ENCODE measurements around the gene UVRAG. TPM values are rescaled to one million over a fixed set of nuclear protein-coding genes. Genes with fewer than 3 reads are reported as not detected.

UVRAG gene
- total RNA-seq, 3 donors from 2014 or later (not counting 1 experiment from before 2014, with no cell fraction given), result 39.9 to 52.5 (median 41.4) TPM

- no CpG with 5 or more reads among the region's 2 CpGs for WGBS (ENCODE audit: insufficient coverage)
These were observed 44.6 kb downstream of the UVRAG start for GRCh38 chr11:75859614-75860013.

DNA sequence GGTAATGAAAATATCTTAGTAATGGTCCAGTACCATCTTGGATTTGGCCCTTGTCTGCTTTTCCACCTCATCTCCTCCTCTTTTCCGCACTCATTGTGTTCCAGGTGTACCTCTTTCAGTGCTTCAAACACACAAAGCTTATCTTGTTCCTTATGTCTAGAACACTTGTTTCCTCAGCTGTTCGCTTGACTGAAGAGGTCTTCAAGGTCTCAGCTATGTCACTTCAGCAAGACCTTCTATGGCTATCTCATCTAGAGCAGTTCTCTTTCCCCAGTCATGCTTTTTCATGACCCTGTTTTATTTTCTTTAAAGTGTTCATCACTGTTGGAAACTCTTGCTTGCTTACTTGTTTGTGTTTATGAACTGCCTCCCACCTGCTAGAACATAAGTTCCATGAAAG is 47.4 kb downstream of the UVRAG start:
- ATAC-seq (no peak), DNase-seq (no peak)
- no peaks in the 10 kb centered on the region for H3K27me3 ChIP-seq (ENCODE audit: control insufficient read depth, insufficient read depth, low read length)
- WGBS (ENCODE audit: insufficient coverage), result 93% methylated on average over 2 of the region's 2 CpGs
- TF ChIP-seq CTCF (IDR thresholded peaks at IDR 0.05), result no peak
- peaks cover 7% of the 10 kb centered on the region for H3K4me1 ChIP-seq (ENCODE audit: control insufficient read depth, insufficient read depth, low read length)
- H3K4me3 ChIP-seq (ENCODE audit: low read length), result no peak overlapping the region
- intact Hi-C loops (cut with micrococcal nuclease), result no loop called here
- no peak overlapping the region for H3K27ac ChIP-seq (ENCODE audit: low read length)
- Mint-ChIP-seq H3K4me1 (peaks cover 15 to 32% of the 10 kb centered on the region in 2 donors), H3K27me3 (ENCODE audit: low read depth in 2 of 2) (no peaks in the 10 kb centered on the region), H3K9me3 (no peaks in the 10 kb centered on the region), H3K4me3 (no peak overlapping the region), H3K36me3 (no peaks in the 10 kb centered on the region), H3K27ac (peak overlapping the region in 1 of 2 donors; percentile 15)
- H3K36me3 ChIP-seq (ENCODE audit: control insufficient read depth, insufficient read depth, low read length), result no peaks in the 10 kb centered on the region
- H3K9me3 ChIP-seq (ENCODE audit: control insufficient read depth, insufficient read depth, low read length), result no peaks in the 10 kb centered on the region

More at GRCh38 chr11:75859614-75860013, 44.6 kb downstream of the UVRAG start:
- H3K36me3 ChIP-seq (ENCODE audit: control insufficient read depth, insufficient read depth, low read length), result no peaks in the 10 kb centered on the region
- peaks cover 9% of the 10 kb centered on the region for H3K4me1 ChIP-seq (ENCODE audit: control insufficient read depth, insufficient read depth, low read length)
- Mint-ChIP-seq H3K36me3 (no peaks in the 10 kb centered on the region), H3K9me3 (no peaks in the 10 kb centered on the region), H3K27me3 (ENCODE audit: low read depth in 2 of 2) (no peaks in the 10 kb centered on the region), H3K4me1 (peaks cover 24 to 50% of the 10 kb centered on the region in 2 donors), H3K27ac (peak overlapping the region in 1 of 2 donors; percentile 41), H3K4me3 (no peak overlapping the region)
- DNase-seq, result no peak
- H3K9me3 ChIP-seq (ENCODE audit: control insufficient read depth, insufficient read depth, low read length), result no peaks in the 10 kb centered on the region
- H3K27ac ChIP-seq (ENCODE audit: low read length), result no peak overlapping the region
- no peaks in the 10 kb centered on the region for H3K27me3 ChIP-seq (ENCODE audit: control insufficient read depth, insufficient read depth, low read length)
- intact Hi-C loops (cut with micrococcal nuclease), result loop anchor here (5.0 kb wide), 1 partner anchor 37 kb away; no protein-coding TSS in a partner anchor
- ATAC-seq, result no peak
- no peak overlapping the region for H3K4me3 ChIP-seq (ENCODE audit: low read length)
- no peak for TF ChIP-seq CTCF (IDR thresholded peaks at IDR 0.05)

DNA sequence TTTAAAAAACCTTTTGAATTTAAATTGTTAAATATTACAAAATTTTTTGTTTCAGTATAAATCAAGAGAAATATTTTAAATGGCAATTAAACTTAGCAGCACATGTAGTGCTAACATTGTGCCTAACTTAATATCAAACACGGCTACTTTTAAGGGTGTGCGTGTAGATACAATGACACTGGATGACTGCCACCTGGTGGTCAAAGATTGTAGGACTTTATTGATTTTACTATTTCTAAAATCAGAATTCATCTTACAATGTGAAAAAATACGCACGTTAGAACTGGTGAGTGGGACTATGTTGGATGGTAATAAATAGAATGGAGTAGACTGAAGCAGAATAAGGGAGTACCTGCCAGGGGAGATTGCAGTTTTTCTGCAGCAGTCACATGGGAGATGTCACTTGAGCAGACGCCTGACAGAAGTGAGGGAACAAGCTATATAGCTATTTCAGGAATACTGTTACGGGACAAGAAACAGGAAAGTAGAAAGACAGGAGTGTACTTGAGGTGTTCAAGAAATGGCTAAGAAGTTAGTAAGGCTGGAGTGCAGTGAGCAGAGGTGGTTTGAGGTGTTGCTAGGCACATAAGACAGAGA is 52.9 kb downstream of the UVRAG start:
- Histone ChIP-seq H3K4me3 (ENCODE audit: low read length) (no peak overlapping the region), H3K36me3 (ENCODE audit: control insufficient read depth, insufficient read depth, low read length) (no peaks in the 10 kb centered on the region), H3K4me1 (ENCODE audit: control insufficient read depth, insufficient read depth, low read length) (no peaks in the 10 kb centered on the region), H3K27ac (ENCODE audit: low read length) (no peak overlapping the region), H3K27me3 (ENCODE audit: control insufficient read depth, insufficient read depth, low read length) (no peaks in the 10 kb centered on the region), H3K9me3 (ENCODE audit: control insufficient read depth, insufficient read depth, low read length) (no peaks in the 10 kb centered on the region)
- Mint-ChIP-seq H3K27me3 (ENCODE audit: low read depth in 2 of 2) (no peaks in the 10 kb centered on the region), H3K4me1 (peaks cover 6 to 13% of the 10 kb centered on the region in 2 donors), H3K9me3 (no peaks in the 10 kb centered on the region), H3K36me3 (no peaks in the 10 kb centered on the region), H3K4me3 (no peak overlapping the region), H3K27ac (no peak overlapping the region)
- intact Hi-C loops (cut with micrococcal nuclease), result loop anchor here (1.0 to 5.0 kb wide), 2 partner anchors 51 to 65 kb away; partner anchors contain the start of gene UVRAG
- DNase-seq (peak in 1 of 2 donors; percentile 82), ATAC-seq (peak; percentile 58 to 75 (median 71))
- peak; percentile 88 for TF ChIP-seq CTCF (IDR thresholded peaks at IDR 0.05)
- WGBS (ENCODE audit: insufficient coverage), result 46% methylated on average over 6 of the region's 6 CpGs

All from natural killer cell (primary cell).